Esophagus squamous epithelium (tissue), 4 donors: ENCODE results near the gene SH3GL3.

ENCODE experiments used
- POLR2A ChIP-seq, 4 donors: fragments of 450-650 bp; IDR thresholded peaks; one replicate each; pipeline ENCODE4 v1.6.1; 2017; ENCODE audit warnings: antibody characterized with exemption in 4 of 4, mild to moderate bottlenecking in 4 of 4, moderate library complexity in 3 of 4
- TF ChIP-seq, protein P1 (sequence below), 6 experiments: fragments of 450-650 bp in 4 of 6; fragments of 200-600 bp in 2 of 6; sonication (generic) in 2 of 6; IDR thresholded peaks; one replicate each; pipeline ENCODE4 v1.5.1; 2016 to 2019; ENCODE audit warnings: antibody characterized with exemption in 6 of 6, mild to moderate bottlenecking in 4 of 6, moderate library complexity in 4 of 6

DNA sequence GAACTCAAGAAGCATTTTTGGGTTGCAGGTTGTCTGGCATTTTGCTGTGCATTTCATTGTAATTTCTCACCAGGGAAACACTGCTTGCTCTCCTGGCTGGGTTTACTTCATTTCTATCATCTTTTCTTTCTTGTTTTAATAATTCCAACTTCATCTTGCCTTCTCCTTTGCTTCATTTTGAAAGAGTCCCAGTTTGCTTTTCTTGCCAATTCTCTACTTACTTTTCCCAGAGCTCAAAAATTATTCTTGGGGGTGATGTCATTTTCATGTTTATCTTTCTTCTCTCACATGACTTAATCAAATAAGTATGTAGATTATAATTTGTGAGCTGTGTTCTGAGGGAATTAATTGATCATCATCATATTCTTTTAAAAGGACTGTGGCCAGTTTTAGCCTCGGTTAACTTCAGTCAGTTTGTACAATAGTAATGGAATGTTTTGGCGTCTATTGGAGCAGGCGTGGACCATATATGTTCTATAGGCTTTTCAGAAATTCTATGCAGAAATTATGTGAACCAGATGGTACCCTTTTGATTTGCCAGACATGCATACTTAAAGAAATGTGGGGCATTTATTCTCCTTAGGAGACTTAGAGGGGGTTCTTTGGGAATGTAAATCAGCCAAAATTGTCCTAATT, 30.1 kb downstream of the SH3GL3 start:
- no peak for TF ChIP-seq POLR2A (IDR thresholded peaks at IDR 0.05)
- TF ChIP-seq, protein P1, sequence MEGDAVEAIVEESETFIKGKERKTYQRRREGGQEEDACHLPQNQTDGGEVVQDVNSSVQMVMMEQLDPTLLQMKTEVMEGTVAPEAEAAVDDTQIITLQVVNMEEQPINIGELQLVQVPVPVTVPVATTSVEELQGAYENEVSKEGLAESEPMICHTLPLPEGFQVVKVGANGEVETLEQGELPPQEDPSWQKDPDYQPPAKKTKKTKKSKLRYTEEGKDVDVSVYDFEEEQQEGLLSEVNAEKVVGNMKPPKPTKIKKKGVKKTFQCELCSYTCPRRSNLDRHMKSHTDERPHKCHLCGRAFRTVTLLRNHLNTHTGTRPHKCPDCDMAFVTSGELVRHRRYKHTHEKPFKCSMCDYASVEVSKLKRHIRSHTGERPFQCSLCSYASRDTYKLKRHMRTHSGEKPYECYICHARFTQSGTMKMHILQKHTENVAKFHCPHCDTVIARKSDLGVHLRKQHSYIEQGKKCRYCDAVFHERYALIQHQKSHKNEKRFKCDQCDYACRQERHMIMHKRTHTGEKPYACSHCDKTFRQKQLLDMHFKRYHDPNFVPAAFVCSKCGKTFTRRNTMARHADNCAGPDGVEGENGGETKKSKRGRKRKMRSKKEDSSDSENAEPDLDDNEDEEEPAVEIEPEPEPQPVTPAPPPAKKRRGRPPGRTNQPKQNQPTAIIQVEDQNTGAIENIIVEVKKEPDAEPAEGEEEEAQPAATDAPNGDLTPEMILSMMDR (IDR thresholded peaks at IDR 0.05): no peak
